Immature natural killer cell (primary cell): ENCODE measurements around the gene SQOR. TPM values are rescaled to one million over a fixed set of nuclear protein-coding genes. Genes with fewer than 3 reads are reported as not detected.

Experiments used
- DNase-seq, 3 donors: peaks; one replicate each; pipeline ENCODE4 v3.0.0; 2022; ENCODE audit warnings: mixed read lengths in 1 of 3
- H3K27ac Mint-ChIP-seq, 6 donors: one replicate each; pipeline ENCODE4 v1.8.0; 2020; ENCODE audit warnings: mixed read lengths in 6 of 6, mild to moderate bottlenecking in 5 of 6, inconsistent platforms in 4 of 6, moderate library complexity in 3 of 6
- H3K27me3 Mint-ChIP-seq, 3 donors: one replicate each; pipeline ENCODE4 v1.8.0; 2020 to 2021; ENCODE audit warnings: low read depth in 3 of 3, mild to moderate bottlenecking in 3 of 3, mixed read lengths in 3 of 3, moderate library complexity in 3 of 3, inconsistent platforms in 1 of 3
- H3K36me3 Mint-ChIP-seq, 3 donors: one replicate each; pipeline ENCODE4 v1.8.0; 2020; ENCODE audit warnings: mixed read lengths in 3 of 3, inconsistent platforms in 2 of 3, mild to moderate bottlenecking in 2 of 3
- H3K4me1 Mint-ChIP-seq, 2 donors: one replicate each; pipeline ENCODE4 v1.8.0; 2020; ENCODE audit warnings: inconsistent platforms in 2 of 2, mild to moderate bottlenecking in 2 of 2, mixed read lengths in 2 of 2, moderate library complexity in 1 of 2
- H3K4me3 Mint-ChIP-seq, 5 donors: one replicate each; pipeline ENCODE4 v1.8.0; 2020; ENCODE audit warnings: mild to moderate bottlenecking in 5 of 5, mixed read lengths in 5 of 5, inconsistent platforms in 3 of 5, moderate library complexity in 3 of 5
- H3K9me3 Mint-ChIP-seq, 6 donors: one replicate each; pipeline ENCODE4 v1.8.0; 2020; ENCODE audit warnings: mild to moderate bottlenecking in 6 of 6, mixed read lengths in 6 of 6, inconsistent platforms in 4 of 6, moderate library complexity in 3 of 6
- polyA plus RNA-seq, 3 donors: library from polyadenylated mRNA; unstranded; fragments of 300-500 nt; fragmentation: Illumina TruSeq; gene quantifications; one replicate each; pipeline ENCODE4 v1.2.3, GENCODE V29; 2021

SQOR gene
- polyA plus RNA-seq, 3 donors from 2014 or later: 73.6 to 114 (median 82.1) TPM

DNA sequence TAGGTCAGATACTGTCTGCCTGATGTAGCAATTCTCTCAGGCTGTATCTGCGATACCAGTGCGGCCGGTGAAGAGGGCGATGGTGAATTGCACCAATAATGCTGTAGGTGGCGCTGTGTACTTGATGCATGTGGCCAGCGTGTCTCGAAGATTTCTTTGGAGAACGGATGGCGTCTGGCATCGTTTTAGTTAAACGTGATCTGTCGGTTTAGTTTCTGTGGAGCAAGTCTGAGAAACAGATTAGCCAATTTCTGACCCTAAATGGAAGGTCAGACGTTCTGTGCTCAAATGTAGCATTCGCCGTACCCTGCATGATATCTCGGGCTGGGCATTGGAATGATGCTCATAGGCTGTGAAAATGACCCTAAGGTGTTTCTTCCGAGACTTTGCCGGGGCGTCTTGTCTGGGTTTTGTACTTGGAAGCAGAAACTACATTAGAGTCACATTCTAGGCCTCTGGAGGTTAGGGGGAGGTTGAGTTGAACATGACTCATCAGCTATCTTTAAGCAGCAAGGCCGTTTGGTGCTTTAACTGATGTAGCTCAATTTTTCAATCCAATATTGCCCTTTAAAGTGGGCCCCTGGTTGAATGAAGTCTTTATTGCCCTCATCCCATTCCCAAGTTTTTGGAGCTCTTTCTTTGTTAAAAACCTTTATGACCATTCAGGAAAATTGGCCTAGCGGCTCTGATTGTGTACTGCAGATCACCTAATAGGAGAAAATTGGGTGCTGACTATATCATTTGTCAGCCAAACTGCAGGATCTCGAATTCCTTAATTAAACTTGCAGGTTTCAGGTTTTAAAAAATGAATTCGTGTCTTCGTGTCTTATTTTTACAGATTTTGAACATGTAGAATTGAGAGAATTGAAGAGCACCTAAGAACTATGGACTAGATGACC, 80.0 kb downstream of the SQOR start:
- Mint-ChIP-seq H3K4me1 (no peaks in the 10 kb centered on the region), H3K27ac (no peak overlapping the region), H3K27me3 (peaks cover 8 to 11% (median 10%) of the 10 kb centered on the region in 3 donors), H3K36me3 (no peaks in the 10 kb centered on the region), H3K4me3 (no peak overlapping the region), H3K9me3 (no peaks in the 10 kb centered on the region)
- peak in 2 of 3 donors; percentile 9 to 12 for DNase-seq

- Mint-ChIP-seq H3K36me3 (no peaks in the 10 kb centered on the region), H3K27ac (no peak overlapping the region), H3K9me3 (no peaks in the 10 kb centered on the region), H3K4me1 (no peaks in the 10 kb centered on the region), H3K27me3 (peaks cover 8 to 10% (median 10%) of the 10 kb centered on the region in 3 donors), H3K4me3 (no peak overlapping the region)
- no peak for DNase-seq
Measured at GRCh38 chr15:45715528-45715927, 80.7 kb downstream of the SQOR start.

DNA sequence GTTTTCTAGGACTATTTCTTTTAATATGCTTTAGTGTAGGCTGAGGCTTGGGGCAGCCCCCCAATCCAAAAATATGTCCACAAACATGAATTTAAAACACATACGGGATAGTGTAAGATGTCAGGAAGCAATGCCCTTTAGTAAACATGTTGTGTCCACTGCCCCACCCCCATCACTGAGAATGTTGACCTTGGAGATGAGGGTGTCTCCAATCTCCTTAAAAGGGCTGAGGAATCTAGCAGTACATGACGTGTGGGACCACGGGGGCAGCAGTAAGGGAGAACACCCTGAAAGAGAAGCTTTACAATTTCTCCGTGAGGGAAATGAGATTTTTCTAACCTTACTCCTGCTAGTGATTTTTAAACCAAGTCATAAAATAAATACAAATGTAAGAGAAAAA, 84.7 kb downstream of the SQOR start:
- Mint-ChIP-seq H3K36me3 (no peaks in the 10 kb centered on the region), H3K9me3 (peaks cover 0 to 3% (median 0%) of the 10 kb centered on the region in 6 donors), H3K27ac (no peak overlapping the region), H3K4me1 (no peaks in the 10 kb centered on the region), H3K27me3 (peaks cover 4 to 12% (median 10%) of the 10 kb centered on the region in 3 donors), H3K4me3 (no peak overlapping the region)
- no peak for DNase-seq

DNA sequence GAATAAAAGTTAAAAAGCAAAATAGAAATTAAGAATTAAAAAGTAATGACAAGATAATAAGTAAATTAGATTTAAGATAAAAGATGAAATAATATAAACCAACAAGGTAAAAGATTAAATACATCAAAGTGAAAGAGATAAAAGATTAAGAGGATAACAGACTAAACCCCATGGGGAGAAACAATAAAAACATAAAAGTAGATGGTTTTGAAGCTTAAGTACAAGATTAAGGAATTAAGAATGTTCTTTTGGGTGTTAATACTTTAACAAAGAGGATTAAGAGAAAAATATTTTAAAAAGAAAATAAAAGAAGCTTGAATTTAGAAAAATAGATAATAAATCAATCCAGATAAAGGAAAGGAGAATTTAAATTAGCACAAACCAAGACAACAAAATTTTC, 85.4 kb downstream of the SQOR start:
- Mint-ChIP-seq H3K27ac (no peak overlapping the region), H3K9me3 (peaks cover 0 to 3% (median 0%) of the 10 kb centered on the region in 6 donors), H3K27me3 (peaks cover 4 to 10% (median 8%) of the 10 kb centered on the region in 3 donors), H3K4me1 (no peaks in the 10 kb centered on the region), H3K36me3 (no peaks in the 10 kb centered on the region), H3K4me3 (no peak overlapping the region)
- DNase-seq: no peak

GRCh38 chr15:45728641-45729040, 93.8 kb downstream of the SQOR start:
- no peaks in the 10 kb centered on the region for H3K36me3 Mint-ChIP-seq
- no peak overlapping the region for H3K27ac Mint-ChIP-seq
- no peak overlapping the region for H3K4me3 Mint-ChIP-seq
- no peaks in the 10 kb centered on the region for H3K4me1 Mint-ChIP-seq
- no peaks in the 10 kb centered on the region for H3K9me3 Mint-ChIP-seq
- H3K27me3 Mint-ChIP-seq: peaks cover 2 to 9% (median 8%) of the 10 kb centered on the region in 3 donors
- DNase-seq: no peak

- Mint-ChIP-seq H3K4me1 (no peaks in the 10 kb centered on the region), H3K9me3 (no peaks in the 10 kb centered on the region), H3K27ac (no peak overlapping the region), H3K4me3 (no peak overlapping the region), H3K36me3 (no peaks in the 10 kb centered on the region), H3K27me3 (peaks cover 2 to 13% (median 8%) of the 10 kb centered on the region in 3 donors)
- DNase-seq: no peak
Measured at GRCh38 chr15:45729141-45729540, 94.3 kb downstream of the SQOR start.

DNA sequence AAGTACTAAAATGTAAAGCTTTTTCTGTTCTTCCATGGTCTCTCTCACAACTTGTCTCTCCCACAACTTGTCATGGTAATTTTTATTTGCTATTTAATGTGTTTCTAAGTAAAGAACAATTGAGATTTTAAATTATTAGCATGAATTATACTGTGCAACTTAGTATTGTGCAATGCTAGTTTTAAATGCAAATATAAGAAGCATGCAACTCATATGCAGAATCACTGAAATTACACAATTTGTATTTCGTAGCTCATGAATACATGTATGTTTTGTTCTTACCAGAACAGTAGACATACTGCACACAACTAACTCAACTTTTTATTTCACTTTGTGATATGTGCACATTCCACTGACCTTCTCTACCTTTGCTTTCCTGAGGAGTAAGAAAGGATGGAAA, 96.5 kb downstream of the SQOR start:
- Mint-ChIP-seq H3K9me3 (no peaks in the 10 kb centered on the region), H3K27me3 (peaks cover 2 to 12% (median 12%) of the 10 kb centered on the region in 3 donors), H3K4me3 (no peak overlapping the region), H3K36me3 (no peaks in the 10 kb centered on the region), H3K4me1 (no peaks in the 10 kb centered on the region), H3K27ac (no peak overlapping the region)
- DNase-seq: no peak

DNA sequence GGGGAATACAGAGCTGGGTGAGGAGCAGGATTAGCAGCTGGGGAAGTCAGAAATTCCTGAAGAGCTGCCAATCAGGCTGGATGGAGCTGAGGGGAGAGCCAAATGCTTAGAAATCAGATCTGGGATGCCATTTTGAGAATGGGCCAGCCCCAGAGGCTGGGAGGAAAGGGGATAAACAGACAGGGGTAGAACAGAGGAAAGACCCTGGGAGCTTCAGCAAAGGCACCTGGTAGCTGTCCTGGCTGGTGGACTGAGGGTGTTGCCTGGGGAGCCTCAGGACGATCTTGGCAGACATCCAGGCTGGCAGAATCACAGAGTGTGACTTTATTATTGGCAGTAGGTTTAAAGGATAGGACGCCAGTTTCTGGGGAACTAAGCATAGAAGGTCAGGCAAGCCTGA, 97.8 kb downstream of the SQOR start:
- Mint-ChIP-seq H3K27ac (no peak overlapping the region), H3K4me1 (no peaks in the 10 kb centered on the region), H3K27me3 (peaks cover 2 to 12% (median 12%) of the 10 kb centered on the region in 3 donors), H3K4me3 (no peak overlapping the region), H3K36me3 (no peaks in the 10 kb centered on the region), H3K9me3 (no peaks in the 10 kb centered on the region)
- no peak for DNase-seq

- H3K4me1 Mint-ChIP-seq: no peaks in the 10 kb centered on the region
- H3K9me3 Mint-ChIP-seq: no peaks in the 10 kb centered on the region
- H3K4me3 Mint-ChIP-seq: no peak overlapping the region
- H3K36me3 Mint-ChIP-seq: no peaks in the 10 kb centered on the region
- DNase-seq: no peak
- H3K27me3 Mint-ChIP-seq: peaks cover 5 to 12% (median 9%) of the 10 kb centered on the region in 3 donors
- H3K27ac Mint-ChIP-seq: no peak overlapping the region
Measured at GRCh38 chr15:45734260-45734711, 99.5 kb downstream of the SQOR start.

Other genes starting within 250 kb of the SQOR start
- 1 to 10 TPM; 2.9 to 6.4 (median 4.0) TPM for gene SLC30A4, start 112.3 kb upstream of the SQOR start, polyA plus RNA-seq
- 10 to 100 TPM; 45.0 to 57.1 (median 52.1) TPM for gene BLOC1S6, start 47.6 kb upstream of the SQOR start, polyA plus RNA-seq